GM21526 (cell line): ENCODE data around the gene PCDHGC3.

Experiments
- ATAC-seq: cut with Tn5 transposase; IDR thresholded peaks from one replicate; pipeline ENCODE4 v1.9.1; 2021; ENCODE audit warnings: moderate library complexity; ENCODE audit not compliant: unreplicated experiment, low FRiP score

The PCDHGC3 gene

DNA sequence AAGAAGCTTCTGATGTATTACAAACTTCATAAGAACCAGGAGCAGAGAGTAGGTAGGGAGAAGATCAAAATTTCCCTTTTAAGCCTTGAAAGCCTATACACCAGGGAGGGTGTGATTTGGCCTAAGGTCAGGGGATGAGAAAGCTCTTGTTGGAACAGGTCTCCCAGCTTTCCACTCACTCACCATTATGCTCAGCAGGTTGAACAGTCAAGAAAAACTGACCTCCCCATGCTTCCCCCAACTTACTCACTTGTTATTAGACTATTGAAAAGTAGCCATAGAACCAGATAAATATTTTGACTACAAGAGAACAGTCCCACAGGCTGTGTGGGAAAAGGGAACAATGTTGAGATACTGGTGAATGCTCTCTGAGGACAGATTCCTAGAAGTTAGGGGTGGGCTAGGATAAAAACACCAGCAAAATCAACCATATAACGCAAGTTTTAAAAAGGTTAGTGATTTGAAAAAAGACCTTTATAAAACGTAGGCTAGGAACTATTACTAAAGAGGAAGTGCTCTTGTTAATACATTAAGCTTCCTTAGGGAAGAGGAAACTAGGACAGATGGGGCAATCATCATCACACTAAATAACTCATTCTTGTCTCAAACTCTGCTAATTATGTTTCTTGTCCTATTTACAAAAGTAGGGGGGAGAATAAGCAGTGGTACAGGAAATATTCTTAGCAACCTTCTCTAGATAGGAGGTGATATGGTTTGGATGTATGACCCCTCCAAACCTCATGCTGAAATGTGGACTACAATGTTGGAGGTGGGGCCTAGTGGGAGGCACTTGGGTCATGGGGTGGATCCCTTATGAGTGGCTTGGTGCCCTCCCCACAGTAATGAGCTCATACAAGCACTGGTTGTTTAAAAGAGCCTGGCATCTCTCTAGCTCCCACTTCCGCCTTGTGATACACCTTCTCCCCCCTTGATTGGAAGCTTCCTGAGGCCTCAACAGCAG is 44.1 kb downstream of the PCDHGC3 start:
- no peak for ATAC-seq

DNA sequence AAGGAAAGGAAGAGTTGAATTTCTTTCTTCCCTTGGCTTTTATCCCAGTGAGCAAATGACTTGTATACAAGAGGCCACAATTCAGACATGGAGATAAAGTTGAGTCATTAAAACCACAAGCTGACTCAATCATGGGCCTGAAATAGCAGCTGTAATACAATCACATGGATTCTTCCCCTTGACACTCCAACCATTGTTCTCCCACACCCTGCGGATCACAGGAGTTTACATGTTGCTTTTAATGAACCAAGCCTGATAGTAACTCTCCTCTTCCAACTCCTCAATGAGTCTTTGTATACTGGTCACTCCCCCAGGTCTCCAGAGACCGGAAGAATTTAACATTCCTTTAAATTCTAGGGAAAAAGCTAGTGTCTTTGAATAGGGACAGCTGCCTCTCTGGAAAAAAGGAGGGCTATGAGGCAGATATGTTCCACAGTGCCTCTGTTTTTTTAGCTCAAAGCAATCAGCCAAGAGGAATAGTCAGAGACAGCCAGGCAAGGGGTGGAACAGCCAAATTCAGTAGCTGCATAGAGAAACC is 45.5 kb downstream of the PCDHGC3 start:
- no peak for ATAC-seq

DNA sequence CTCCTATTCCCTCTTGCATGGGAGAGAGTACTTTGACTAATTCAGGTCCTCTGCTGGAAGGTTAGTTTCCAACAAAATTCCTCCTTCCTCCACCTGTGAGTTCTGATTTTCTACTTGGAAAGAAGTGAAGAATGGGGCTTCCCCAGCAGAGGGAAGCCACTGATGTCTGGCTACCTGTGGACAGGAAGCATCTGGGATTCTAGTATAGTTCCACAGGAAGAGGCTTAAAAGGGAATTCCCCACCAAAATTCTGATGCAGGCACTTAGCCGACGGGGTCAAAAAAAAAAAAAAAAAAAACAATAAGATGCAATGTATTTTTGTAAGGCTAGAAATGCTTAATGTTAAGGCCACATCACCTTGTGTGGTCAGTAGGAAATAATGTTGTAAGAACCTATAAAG is 46.5 kb downstream of the PCDHGC3 start:
- ATAC-seq, result no peak

GRCh38 chr5:141523991-141524390 is 48.2 kb downstream of the PCDHGC3 start:
- no peak for ATAC-seq

- peak; percentile 67 for ATAC-seq
These were observed 49.1 kb downstream of the PCDHGC3 start for GRCh38 chr5:141524604-141525597.

GRCh38 chr5:141525653-141526052 is 49.9 kb downstream of the PCDHGC3 start:
- ATAC-seq, result no peak

GRCh38 chr5:141527426-141527825 is 51.7 kb downstream of the PCDHGC3 start:
- no peak for ATAC-seq
